SU-DHL-6 (cell line): Measurements from ENCODE around the gene GAMT.

Experiments used
- EZH2phosphoT487 ChIP-seq: fragments of 200-600 bp; sonication (generic), shearing (Covaris generic); conservative IDR thresholded peaks from 2 replicates; pipeline ENCODE4 v1.6.1; 2018; ENCODE audit warnings: mild to moderate bottlenecking, antibody characterized with exemption, low read length, moderate library complexity, mixed read lengths
- TF ChIP-seq, protein P1 (sequence below): fragments of 200-600 bp; sonication (generic); IDR thresholded peaks from one replicate; pipeline ENCODE4 v1.5.1; 2017; ENCODE audit warnings: antibody characterized with exemption, mild to moderate bottlenecking, low read length, moderate library complexity; ENCODE audit not compliant: insufficient read depth, poor library complexity, severe bottlenecking

DNA sequence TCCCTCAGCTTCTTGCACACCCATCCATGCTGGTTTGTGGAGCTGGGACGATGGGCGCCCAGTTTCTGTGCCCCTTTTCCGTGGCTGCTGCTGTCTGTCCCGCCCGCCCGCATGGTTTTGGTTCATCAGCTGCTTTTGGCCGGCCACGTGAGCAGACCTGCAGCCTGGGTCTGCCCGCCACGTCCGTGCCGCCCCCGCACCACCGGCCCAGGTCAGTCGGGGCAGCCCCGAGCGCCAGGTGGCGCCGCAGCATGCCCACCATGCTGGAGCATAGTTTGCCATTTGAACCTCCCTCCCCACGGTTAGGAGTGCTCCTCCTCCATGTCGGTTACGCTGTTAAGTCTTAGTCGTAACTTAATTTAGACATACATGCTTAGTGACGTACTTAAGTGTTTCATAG, 21.6 kb upstream of the GAMT start:
- TF ChIP-seq, protein P1, sequence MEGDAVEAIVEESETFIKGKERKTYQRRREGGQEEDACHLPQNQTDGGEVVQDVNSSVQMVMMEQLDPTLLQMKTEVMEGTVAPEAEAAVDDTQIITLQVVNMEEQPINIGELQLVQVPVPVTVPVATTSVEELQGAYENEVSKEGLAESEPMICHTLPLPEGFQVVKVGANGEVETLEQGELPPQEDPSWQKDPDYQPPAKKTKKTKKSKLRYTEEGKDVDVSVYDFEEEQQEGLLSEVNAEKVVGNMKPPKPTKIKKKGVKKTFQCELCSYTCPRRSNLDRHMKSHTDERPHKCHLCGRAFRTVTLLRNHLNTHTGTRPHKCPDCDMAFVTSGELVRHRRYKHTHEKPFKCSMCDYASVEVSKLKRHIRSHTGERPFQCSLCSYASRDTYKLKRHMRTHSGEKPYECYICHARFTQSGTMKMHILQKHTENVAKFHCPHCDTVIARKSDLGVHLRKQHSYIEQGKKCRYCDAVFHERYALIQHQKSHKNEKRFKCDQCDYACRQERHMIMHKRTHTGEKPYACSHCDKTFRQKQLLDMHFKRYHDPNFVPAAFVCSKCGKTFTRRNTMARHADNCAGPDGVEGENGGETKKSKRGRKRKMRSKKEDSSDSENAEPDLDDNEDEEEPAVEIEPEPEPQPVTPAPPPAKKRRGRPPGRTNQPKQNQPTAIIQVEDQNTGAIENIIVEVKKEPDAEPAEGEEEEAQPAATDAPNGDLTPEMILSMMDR = no peak
- TF ChIP-seq EZH2phosphoT487 = no peak
